IMR-90 (cell line): ENCODE data around the gene ARRDC1.

Experiments
- BHLHE40 ChIP-seq: fragments of 150-350 bp; IDR thresholded peaks from 2 replicates; pipeline ENCODE4 v1.6.1; 2016; ENCODE audit warnings: mild to moderate bottlenecking, low read depth, low read length
- CEBPB ChIP-seq: IDR thresholded peaks from 2 replicates; pipeline ENCODE4 v1.6.1; 2012; ENCODE audit warnings: low read depth, low read length, improper control_type of control experiment
- CHD1 ChIP-seq: IDR thresholded peaks from 2 replicates; pipeline ENCODE4 v1.6.1; 2012; ENCODE audit warnings: low read depth, low read length, improper control_type of control experiment
- CTCF ChIP-seq: conservative IDR thresholded peaks from 2 replicates; pipeline ENCODE4 v1.5.1; 2012; ENCODE audit warnings: mild to moderate bottlenecking, low read depth, low read length, improper control_type of control experiment
- ELK1 ChIP-seq: fragments of 150-350 bp; IDR thresholded peaks from 2 replicates; pipeline ENCODE4 v1.6.1; 2016; ENCODE audit warnings: low read depth, mild to moderate bottlenecking, low read length, moderate library complexity, borderline replicate concordance
- FOS ChIP-seq: fragments of 150-350 bp; IDR thresholded peaks from 2 replicates; pipeline ENCODE4 v1.6.1; 2016; ENCODE audit warnings: low read depth, low read length
- MAZ ChIP-seq: IDR thresholded peaks from 2 replicates; pipeline ENCODE4 v1.6.1; 2012; ENCODE audit warnings: low read depth, mild to moderate bottlenecking, low read length, improper control_type of control experiment, moderate library complexity, borderline replicate concordance
- POLR2A ChIP-seq: IDR thresholded peaks from 2 replicates; pipeline ENCODE4 v1.6.1; 2012; ENCODE audit warnings: mild to moderate bottlenecking, low read depth, low read length
- RCOR1 ChIP-seq: IDR thresholded peaks from 2 replicates; pipeline ENCODE4 v1.6.1; 2012; ENCODE audit warnings: mild to moderate bottlenecking, low read length, improper control_type of control experiment; ENCODE audit not compliant: insufficient replicate concordance
- USF2 ChIP-seq: fragments of 150-350 bp; IDR thresholded peaks from 2 replicates; pipeline ENCODE4 v1.6.1; 2017; ENCODE audit warnings: mild to moderate bottlenecking, antibody characterized with exemption, low read length, low read depth

- TF ChIP-seq CTCF (no peak), MAZ (no peak), POLR2A (no peak), USF2 (no peak), RCOR1 (no peak), BHLHE40 (no peak), CHD1 (no peak), ELK1 (no peak), CEBPB (no peak), FOS (no peak)
Observed at GRCh38 chr9:137615387-137615871, 9.9 kb downstream of the ARRDC1 start.
